AG09309 (cell line): ENCODE data around the gene OR6C65.
"Not testable (repeated sequence)": the region's sequence is repeated elsewhere in the genome, so short reads cannot be mapped to it uniquely, and the experiment has no call there.

Experiments used
- DNase-seq: peaks from one replicate; pipeline ENCODE4 v3.0.0-alpha.2; 2010; ENCODE audit warnings: low read depth
- H3K4me3 ChIP-seq: 2 replicates; pipeline ENCODE4 v1.5.1; 2011; ENCODE audit warnings: mild to moderate bottlenecking, low read depth, low read length, moderate library complexity; ENCODE audit not compliant: control insufficient read depth
- TF ChIP-seq, protein P1 (sequence below): IDR thresholded peaks from 2 replicates; pipeline ENCODE4 v1.5.1; 2011; ENCODE audit warnings: mild to moderate bottlenecking, low read depth, low read length, inconsistent platforms; ENCODE audit not compliant: insufficient read depth, control insufficient read depth; ENCODE audit errors: missing control alignments

OR6C65 gene

DNA sequence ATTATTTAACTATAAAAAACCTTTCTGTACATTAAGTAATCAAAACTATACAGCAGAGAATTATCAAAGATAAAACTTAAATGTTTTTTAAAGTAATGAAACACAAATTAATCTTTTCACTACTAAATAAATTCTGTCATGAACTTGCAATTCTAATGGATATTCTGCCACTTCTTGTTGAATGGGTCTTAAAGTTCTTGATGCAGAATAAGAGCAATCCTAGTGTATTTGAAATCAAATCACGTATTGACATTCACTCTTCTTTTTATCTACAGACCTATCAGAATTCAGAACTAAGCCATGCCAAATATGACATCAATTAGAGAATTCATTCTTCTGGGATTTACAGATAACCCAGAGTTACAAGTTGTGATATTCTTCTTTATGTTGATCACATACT lies at the start of gene OR6C65:
Gene OR6C65, plus strand, starts transcription at position 301 of the 400 bp plus-strand sequence. Its CDS starts 0 bp downstream, at position 301.
- TF ChIP-seq, protein P1, sequence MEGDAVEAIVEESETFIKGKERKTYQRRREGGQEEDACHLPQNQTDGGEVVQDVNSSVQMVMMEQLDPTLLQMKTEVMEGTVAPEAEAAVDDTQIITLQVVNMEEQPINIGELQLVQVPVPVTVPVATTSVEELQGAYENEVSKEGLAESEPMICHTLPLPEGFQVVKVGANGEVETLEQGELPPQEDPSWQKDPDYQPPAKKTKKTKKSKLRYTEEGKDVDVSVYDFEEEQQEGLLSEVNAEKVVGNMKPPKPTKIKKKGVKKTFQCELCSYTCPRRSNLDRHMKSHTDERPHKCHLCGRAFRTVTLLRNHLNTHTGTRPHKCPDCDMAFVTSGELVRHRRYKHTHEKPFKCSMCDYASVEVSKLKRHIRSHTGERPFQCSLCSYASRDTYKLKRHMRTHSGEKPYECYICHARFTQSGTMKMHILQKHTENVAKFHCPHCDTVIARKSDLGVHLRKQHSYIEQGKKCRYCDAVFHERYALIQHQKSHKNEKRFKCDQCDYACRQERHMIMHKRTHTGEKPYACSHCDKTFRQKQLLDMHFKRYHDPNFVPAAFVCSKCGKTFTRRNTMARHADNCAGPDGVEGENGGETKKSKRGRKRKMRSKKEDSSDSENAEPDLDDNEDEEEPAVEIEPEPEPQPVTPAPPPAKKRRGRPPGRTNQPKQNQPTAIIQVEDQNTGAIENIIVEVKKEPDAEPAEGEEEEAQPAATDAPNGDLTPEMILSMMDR: no peak
- no peak for DNase-seq
- no peak within 1 kb of the TSS for H3K4me3 ChIP-seq

DNA sequence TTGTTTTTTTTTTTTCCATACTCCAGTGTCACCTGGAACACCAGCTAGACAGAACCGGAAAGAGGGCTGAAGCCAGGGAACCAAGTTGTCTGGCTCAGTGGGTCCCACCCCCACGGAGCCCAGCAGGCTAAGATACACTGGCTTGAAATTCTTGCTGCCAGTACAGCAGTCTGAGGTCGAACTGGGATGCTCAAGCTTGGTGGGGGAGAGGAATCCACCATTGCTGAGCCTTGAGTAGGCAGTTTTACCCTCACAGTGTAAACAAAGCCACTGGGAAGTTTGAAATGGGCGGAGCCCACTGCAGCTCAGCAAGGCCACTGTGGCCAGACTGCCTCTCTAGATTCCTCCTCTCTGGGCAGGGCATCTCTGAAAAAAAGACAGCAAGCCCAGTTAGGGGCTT lies 45.0 kb upstream of the OR6C65 start:
- H3K4me3 ChIP-seq, DNase-seq: not testable (repeated sequence)

DNA sequence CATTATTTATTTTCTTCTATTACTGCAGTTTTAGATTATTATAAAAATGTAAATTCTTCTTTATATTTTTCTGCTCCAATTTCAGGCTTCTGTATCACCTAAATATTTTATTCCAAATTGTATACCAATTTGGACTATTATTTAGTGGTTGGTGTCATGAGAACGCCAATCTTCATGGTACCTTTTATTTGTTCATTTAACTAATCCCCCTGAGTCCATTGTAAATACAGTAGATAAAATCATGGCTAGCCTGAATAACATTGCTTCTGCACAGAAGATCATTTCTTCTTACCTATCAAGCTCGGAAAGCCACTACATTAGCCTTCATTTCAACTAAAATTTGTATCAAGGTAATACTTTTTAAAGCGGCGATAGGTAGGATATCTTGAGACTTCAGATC lies 37.7 kb upstream of the OR6C65 start, which contains the start of gene OR6C75:
Gene OR6C75, plus strand, starts transcription at position 301 of the 400 bp plus-strand sequence. CDS start 2,136 bp downstream, outside the sequence.
- no peak for DNase-seq
- H3K4me3 ChIP-seq: no peak within 1 kb of the TSS
- TF ChIP-seq, protein P1: no peak

DNA sequence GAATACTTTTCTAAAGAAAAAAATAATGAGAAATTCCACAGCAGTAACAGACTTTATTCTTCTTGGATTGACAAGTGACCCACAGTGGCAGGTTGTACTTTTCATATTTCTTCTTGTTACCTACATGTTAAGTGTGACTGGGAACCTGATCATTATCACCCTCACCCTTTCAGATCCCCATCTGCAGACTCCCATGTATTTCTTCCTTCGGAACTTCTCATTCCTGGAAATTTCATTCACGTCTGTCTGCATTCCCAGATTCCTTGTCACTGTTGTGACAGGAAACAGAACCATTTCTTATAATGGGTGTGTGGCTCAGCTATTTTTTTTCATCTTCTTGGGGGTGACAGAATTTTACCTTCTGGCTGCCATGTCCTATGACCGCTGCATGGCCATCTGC lies 35.2 kb upstream of the OR6C65 start:
- no peak overlapping the region for H3K4me3 ChIP-seq
- TF ChIP-seq, protein P1: no peak
- no peak for DNase-seq

DNA sequence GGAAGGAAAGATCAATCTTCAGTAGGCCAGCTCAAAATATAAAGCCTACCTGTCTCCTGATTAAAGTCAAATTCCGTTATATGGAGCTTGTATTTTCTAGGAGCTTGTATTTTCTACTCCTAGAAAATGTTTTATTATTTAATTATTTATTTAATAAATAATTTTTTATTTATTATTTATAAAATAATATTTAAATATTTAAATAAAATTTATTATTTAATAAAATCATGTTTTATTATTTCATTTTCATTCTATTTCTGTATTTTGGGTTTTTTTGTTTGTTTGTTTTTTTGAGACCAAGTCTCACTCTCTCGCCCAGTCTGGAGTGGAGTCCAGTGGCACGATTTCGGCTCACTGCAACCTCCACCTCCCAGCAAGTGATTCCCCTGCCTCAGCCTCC lies 27.8 kb upstream of the OR6C65 start:
- DNase-seq: no peak
- no peak overlapping the region for H3K4me3 ChIP-seq
- TF ChIP-seq, protein P1: no peak

DNA sequence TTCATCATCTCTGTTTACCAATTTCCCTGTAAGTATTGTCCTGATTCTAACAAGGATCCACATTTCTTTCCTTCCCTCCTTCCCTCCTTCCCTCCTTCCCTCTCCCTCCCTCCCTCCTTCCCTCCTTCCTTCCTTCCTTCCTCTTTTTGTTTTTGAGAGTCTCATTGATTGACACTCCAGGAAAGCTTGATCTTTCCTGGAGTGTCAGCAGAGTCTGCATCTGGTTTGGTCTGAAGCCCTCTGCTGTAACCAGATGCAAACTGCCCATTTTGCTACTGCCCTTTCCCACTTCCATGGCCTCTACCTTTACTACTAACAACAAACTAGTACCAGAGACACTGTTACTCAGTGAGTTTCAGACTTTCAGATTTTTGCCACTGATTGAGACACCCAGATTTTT lies 14.4 kb upstream of the OR6C65 start:
- no peak for DNase-seq
- TF ChIP-seq, protein P1: no peak
- H3K4me3 ChIP-seq: no peak overlapping the region

DNA sequence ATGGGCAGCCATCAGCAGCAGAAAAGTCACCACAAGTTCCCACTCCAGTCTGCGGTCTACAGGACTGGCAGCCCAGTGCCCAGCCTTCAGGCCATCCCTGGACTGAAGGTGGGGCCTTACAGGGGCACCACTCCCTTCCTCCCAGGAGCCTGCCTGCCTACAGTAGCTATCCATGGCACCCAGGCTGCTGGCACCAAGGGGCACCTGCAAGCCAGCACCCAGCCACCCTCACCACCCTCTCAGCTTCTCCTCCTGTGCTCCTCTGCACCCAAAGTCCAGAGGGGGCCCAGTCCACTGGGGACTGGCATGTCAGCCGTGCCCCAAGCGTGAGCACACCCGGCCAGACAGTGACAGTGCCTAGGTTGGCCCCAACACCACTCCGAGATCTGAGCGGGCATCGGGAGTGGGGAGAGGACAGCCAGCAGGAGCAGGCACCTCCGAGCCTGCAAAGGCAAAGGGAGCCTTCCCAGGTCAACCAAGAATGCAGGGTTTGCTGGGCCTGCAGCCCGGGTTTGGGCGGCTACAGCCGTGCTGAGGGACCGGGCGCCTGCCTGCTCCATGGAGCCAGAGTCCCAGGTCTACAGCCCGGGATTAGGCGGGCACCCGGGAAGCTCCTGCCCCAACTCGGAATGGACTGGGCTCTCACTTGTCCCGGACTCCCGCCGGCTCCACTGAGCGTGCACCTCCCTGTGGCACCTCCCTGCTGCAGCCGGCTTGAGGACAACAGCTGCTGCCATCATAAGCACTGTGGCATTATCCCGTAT lies 8.1 kb upstream of the OR6C65 start:
- no peak for DNase-seq
- TF ChIP-seq, protein P1: no peak

More for the DNA sequence above, 8.1 kb upstream of the OR6C65 start:
- no peak overlapping the region for H3K4me3 ChIP-seq
